Stimulated activated CD4-positive, alpha-beta T cell treated with anti-CD3 and anti-CD28 coated beads, Interleukin-1b, Interleukin-23, amount 100 ng/mL, for 1 hour (primary cell): ENCODE data around the gene DDX3X.
A peak's percentile ranks its signal among the peaks of the same experiment; 100 is the strongest.
"Not testable (repeated sequence)": the region's sequence is repeated elsewhere in the genome, so short reads cannot be mapped to it uniquely, and the experiment has no call there.

Experiments
- DNase-seq, 2 donors: peaks; one replicate each; pipeline ENCODE4 v3.0.0-alpha.2; 2020; ENCODE audit warnings: low read depth in 2 of 2

DDX3X gene

DNA sequence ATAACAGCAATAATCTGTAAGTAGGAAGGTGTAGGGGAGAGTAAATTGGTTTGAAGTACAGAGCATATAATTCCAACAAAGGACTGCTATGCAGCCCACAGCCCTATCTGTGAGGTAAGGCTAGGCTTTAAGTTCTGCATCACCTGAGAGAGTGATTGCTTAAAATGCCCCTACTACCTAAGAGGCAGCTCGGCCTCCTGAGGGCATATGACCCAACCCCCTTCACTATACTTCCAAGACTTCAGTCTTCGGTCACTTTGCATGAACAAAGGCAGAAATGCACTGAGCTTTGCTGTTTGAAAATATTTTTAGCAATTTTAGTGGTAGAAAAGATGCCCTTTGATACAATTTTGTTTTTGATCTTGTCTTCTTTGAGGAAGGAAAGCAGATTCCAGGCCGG lies 4.9 kb upstream of the DDX3X start:
- no peak for DNase-seq

DNA sequence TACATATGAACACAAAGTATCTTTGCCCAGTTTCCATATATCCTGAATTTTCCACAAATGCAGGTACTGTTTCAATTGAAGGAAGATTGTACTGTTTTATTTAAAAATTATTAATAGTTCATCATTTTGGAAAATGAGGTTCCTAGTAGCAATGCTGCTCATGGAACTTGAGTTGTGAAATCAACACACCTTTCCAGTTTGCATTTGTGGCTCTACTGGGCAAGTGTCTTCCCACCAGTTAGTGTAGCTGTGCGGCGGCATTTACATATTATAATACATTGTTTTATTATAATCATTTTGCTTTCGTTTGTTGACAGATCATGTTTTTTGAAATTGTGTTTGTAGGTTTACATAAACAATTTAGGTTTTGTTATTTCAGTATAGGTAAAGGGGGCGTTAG lies 2.0 kb upstream of the DDX3X start:
- no peak for DNase-seq

DNA sequence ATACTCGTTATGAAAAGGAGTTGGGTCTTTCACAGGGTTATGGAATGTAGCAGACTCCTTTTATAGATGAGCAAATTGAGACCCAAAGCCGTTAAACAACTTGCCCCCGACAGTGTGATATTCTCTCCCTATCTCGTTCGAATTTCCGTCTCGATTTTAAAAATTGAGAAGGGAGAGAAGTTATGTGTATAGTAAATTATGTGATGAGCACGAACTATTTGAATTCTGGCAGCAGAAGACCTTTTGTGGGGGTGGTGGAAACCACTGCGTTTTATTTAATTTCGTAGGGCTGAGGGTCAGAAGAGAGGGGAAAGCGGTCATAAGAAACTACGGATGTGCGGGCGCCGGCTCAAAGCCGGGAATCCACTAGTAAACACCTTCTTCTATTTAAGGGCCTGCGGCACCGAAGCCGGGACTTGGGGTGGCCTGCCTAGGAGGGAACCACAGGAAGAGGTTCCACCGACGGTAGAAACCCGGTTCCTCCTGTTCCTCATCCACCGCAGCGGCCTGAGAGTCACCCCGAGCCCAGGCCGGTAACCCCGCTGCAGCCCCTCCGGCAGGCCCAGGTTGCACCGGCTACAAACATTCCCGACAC lies 1.5 kb upstream of the DDX3X start:
- DNase-seq: no peak

DNA sequence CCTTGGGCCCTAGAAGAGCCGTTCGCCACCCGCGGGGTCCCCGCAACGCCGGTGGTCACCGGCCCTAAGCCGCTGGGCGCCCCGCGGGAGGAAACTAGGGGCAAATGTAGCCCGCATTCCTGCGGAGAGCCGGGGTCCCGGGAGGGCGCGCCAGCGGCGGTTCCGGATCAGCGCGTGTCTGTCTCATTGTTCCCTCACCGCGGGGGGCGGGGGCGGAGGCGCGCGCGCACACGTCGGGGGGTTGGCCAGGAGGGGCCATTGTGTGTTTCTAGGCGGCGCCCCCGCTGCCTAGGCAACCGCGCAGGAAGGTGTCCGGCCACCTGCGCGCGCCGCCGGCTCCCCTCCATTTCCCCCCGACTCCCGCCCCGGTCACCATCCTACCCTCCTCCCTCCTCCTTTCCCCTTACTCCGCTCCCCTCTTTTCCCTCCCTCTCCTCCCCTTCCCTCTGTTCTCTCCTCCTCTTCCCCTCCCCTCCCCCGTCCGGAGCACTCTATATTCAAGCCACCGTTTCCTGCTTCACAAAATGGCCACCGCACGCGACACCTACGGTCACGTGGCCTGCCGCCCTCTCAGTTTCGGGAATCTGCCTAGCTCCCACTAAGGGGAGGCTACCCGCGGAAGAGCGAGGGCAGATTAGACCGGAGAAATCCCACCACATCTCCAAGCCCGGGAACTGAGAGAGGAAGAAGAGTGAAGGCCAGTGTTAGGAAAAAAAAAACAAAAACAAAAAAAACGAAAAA lies 789 bp upstream of the DDX3X start:
- peak; percentile 64 to 65 for DNase-seq

DNA sequence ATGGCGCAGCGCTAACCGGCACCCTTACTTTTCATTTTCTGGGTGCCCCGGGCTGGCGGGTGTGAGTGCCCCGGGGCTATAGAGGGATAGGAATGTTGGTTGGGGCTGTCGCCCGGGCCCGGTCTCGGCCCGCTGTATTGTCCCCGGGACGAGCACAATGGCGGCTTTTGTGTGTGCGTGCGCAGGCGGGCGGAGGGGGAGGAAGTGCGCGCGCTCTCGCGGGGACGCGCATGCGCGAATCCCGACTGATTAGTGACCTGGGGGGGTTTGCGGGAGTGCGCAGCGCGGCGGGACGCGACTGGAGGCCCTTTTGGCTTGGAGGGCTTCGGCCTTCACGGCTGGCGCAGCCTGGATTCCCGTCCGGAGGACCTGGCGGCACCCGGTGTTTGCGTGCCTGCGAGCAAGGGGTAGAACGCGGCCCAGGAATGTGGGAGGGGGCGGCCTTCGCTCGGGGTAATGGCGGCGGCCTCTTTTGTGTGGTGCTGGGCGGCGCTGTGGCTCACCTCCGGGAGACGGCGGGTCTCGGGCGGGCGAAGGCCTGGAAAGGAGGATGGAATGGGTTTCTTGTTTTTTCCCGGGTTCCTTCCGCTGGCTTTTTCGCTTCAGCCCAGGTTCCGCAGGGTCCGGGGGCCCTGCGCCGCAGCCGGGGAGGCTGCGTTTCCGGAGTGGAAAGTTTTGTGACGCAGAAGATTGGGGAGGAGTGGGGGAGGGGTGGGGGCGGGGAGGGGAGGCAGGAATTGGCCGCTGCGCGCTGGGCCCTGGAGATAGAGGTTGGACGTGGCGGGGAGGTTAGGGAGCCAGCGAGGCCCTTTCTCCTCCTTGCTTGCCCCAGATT lies 618 bp downstream of the DDX3X start:
- DNase-seq: peak; percentile 32 to 49

DNA sequence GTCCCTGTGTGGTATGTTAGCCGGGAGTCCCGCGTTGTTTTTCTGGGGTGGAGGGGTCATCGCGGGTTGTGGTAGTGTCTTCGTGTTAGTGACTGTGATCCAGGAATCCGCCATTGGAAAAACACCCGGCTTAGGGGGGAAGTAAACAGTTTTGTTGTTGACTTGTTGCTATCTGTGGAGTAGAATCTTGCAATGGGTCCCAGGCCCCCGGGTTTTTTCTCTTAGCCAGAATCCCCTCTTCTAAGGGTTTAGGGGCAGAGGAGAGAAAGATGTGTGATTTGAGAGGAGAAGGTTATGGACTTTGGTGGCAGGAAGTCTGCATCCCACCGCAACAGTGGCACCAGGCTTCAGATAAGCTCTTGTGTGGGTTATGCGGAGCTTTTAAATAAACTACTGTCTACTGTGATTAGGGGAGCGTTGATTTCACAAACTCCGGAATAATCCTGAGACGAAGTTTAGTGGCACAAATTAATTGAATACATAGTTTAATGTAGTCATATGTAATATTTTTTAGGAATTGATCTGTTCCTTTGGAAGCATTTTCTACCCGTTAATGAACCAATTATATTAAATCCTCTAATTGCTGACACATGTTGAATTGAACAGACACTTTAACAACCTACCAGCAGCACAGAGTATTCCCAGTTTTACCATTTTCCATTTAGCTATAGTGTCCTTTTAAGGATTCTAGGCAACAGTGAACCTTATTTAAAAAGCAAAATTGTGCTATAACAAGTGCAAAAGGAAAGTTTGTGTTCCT lies 1.4 kb downstream of the DDX3X start:
- DNase-seq: no peak

DNA sequence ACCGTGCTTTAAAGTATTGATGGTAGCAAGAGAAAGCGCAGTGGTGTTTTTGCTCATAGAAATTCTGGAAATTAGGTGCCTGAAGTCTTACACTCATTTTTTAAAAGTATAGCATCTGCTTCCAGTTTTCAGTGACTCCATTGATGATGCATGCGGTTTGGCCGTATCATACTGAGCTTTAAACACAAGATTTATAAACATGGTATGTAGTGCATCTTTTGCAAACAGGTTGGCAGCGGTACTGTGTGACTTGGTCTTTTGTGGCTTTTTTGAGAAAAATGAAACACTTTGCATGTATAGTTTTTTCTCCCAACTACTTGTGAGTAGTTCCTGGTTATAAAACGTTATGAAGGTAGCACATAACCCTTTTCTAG lies 2.0 kb downstream of the DDX3X start:
- no peak for DNase-seq

DNA sequence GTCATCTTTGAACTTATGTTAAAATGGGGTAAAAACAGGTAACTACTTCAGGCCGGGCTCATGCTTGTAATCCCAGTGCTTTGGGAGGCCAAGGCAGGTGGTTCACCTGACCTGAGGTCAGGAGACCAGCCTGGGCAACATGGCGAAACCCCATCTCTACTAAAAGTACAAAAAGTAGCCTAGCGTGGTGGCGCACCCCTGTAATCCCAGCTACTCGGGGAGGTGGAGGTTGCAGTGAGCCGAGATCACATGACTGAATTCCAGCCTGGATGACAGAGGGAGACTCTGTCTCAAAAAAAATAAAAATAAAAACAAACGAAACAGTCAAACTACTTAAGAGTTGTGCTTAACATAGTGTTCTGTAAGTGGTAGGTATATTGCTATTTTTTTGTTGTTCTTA lies 2.5 kb downstream of the DDX3X start:
- no peak for DNase-seq

DNA sequence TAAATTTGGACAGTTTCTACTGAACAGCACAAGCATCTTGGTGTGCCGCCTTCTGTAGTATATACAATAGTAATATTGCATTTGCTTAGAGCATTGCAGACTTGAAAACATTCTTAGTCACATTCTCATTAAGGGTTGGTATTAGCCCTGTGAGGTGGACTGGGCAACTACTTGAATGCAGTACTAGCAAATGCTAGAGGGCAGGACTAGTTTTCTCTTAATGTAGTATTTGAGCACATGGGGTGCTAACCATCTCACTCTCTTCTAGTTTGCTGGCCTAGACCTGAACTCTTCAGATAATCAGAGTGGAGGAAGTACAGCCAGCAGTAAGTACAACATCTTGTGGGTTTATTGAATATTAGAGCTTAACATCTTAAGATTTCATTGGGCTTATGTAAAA lies 3.2 kb downstream of the DDX3X start:
- DNase-seq: no peak

DNA sequence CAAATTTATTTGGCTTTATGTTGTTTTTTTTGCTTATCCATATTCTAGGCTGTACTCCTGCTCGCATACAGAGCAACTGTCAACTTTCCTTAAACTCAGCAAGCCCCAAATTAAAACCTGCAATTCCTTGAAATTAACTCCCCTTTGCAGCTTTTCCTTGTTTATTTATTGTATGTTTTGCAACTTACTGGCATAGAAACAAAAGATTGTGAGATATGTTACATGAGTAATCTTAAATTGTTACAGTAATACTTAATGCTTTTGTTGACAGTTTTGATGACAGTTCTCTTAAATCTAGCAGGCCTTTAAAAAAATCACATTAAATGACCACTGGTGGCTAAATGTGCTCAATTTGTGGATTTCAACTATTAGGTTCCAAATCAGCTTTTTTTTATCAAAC lies 4.5 kb downstream of the DDX3X start:
- no peak for DNase-seq

DNA sequence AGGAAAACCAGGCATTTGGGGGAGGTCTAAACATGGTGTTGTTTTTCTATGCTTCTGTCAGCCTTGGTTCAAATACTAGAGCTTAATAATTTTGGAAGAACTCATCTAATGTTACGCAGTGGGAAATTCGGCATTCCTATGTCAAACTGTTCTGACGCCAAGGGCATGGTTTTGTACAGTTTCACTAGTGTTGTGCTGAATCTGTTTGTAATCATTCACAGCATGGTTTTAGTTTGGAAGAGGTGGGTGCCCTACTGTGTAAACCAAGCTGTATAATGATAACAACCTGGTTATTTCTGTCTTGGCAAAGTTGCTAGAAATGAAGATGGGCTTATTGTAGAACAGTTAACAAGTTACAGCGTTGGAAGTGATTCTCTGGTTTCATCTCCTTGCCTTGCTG lies 5.2 kb downstream of the DDX3X start:
- DNase-seq: no peak

DNA sequence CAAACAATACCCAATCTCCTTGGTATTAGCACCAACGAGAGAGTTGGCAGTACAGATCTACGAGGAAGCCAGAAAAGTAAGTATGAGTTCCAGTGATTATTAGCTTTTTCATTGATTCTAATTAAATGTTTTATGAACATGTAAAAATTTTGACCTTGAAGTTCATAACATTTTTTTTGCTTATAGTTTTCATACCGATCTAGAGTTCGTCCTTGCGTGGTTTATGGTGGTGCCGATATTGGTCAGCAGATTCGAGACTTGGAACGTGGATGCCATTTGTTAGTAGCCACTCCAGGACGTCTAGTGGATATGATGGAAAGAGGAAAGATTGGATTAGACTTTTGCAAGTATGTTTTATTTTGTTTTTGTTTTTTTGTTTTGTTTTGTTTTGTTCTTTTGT lies 10.1 kb downstream of the DDX3X start:
- no peak for DNase-seq

DNA sequence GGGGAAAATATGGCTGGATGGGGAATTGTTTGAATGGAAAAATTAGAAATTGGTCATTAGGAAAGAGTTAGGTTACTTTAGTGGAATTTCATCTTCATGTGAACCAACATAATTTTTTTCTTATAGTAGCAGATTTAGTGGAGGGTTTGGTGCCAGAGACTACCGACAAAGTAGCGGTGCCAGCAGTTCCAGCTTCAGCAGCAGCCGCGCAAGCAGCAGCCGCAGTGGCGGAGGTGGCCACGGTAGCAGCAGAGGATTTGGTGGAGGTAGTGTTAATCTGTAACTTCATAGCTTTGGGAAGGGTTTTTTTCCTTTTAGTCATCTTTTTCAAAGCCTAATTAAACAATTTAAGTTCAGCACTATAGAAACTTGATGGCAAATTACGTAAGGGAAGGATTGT lies 13.2 kb downstream of the DDX3X start:
- no peak for DNase-seq

DNA sequence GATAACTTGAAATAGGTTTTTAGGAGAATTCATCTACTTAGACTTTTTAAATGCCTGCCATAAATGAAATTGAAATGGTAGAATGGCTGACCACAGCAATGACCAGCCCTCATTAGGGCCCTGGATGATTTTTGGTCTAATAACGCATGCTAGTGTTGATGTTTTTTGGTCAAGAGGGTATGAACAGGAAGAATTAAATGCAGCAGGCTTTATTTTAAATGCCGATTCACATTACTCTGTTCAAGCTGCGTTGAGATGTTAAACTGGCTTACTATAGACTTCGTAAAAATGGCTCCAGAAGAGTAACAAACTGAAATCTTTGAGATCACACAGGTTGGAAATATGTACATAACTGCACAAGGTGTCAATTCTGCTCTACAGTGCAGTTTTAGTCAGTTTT lies 14.6 kb downstream of the DDX3X start:
- DNase-seq: no peak

DNA sequence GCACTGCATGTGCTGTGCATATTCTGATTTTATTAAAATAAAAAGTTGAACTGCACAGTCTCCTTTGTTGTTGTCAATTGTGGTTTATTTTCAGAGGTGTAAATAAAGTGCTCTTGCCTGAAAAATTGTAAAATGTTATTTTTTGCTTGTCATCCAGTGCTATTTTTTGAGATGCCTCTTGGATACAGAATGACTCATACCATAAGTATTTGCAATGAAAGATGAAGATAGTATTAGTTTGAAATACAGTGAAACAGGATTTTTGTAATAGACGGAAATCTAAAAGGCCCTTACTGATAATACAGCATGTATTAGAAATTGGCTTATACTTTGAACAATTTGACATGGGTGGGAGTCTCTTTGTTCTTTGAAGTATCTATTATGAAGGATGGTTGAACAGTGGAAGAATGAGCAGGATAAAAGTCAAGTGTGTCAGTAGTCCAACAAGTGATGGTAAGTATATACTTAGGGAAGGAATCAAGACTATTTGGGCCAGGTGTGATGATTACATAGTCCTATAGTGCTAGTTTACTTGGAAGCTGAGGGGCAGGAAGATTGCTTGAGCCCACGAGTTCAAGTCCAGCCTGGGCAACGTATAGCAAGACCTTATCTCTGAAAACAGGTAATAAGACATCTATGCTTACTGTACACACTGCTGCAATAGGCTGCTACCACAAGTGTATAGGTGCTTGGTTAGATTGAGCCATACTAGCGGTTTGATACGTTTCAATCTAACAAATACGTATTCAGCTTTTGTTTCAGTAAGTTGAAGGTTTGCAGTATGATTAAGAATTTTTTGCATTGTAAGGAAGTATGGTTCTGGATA lies 16.4 kb downstream of the DDX3X start:
- DNase-seq: no peak

DNA sequence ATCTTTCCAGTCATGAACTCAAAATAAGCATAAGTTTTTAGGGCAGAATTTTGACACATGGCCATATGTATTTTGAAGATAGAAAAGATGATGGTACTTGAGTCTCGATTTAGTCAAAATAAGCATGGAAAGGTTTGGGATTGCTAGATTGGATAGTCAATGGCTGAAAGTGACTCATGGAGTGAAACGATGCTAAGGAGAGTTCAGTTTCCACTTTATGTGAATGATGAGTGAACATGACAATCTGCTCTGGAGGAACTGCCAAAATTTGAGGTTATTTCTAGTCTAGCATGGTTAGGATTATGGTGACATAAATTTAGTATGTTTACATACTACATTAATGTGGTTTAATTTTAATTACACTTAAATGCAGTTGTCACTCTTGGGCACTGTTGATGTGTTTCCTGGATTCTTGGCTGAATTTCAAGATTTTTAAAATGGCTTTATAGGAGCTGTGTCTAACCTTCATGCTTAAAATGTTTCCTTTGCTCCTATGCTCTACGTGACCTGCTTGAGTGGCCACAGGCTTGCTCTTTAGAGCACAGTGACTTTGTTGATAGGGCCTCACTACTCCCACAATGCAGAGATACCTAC lies 17.1 kb downstream of the DDX3X start:
- no peak for DNase-seq

DNA sequence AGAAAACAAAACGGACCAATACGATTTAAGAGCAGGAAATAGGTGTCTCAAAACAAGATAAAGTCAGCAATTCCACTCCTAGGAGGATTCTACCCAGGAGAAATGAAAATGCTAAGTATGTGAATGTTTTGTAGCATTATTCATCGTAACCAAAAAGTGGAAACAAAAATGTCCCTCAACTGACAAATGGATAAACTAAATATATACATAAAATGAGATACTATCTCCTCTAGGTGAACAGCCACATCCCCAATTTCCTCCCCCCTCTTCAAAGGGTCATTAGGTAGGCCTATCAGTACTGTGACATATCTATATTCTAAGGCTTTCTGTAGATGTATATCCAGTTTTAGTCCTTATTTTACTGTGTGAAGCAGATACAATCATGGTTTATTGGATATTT lies 18.0 kb downstream of the DDX3X start:
- DNase-seq: no peak

DNA sequence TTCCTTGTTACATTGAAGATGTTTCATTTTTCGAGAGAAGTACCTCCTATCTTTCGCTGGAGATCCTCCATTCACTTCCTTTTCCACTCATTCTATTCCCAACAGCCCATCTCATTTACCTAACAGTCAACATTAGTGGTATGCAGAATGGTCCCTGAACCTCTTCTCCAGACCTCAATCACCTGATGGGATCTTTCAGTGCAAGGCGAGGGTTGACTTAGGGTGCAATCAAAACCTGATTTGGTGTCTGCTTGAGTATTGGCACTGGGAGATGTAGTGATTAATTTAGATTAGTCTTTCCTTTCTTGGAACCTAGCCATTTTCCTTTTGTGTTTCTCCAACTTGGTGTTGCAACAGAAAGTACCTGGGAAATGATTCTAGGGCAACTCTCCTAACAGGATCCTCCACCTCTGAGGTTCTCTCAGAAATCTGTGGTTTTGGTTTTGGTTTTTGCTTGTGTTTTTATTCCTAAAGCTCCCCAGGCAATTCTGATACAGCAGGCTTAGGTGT lies 18.4 kb downstream of the DDX3X start:
- DNase-seq: no peak

DNA sequence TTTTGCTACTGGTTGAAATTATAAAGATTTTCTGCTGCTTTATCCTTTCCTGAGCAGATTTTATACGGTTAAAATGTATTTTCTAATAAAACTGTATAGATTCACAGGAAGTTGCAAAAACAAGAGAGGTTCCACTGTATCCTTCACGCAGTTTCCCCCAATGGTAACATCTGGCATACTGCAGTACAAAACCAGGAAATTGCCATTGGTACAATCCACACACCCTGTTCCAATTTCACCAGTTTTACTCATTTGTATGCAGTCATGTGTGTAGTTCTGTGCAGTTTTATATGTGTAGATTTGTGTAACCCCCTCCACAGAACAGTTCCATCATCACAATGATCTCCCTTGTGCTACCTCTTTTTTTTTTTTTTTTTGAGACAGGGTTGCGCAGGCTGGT lies 20.0 kb downstream of the DDX3X start:
- no peak for DNase-seq

DNA sequence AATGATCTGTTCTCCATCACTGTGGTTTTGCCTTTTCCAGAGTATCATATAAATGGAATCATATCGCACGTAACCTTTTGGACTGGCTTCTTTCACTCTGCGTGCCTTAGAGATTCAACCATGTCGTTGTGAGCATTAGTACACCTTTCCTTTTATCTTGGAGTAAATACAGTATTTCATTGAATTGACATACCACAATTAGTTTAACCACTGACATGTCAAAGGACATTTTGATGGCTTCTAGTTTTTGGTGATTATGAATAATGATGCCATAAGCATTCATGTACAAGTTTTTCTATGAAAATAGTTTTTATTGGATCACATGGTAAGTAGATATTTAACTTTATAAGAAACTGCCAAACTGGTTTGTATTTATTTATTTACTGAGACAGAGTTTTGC lies 35.2 kb downstream of the DDX3X start:
- no peak for DNase-seq

DNA sequence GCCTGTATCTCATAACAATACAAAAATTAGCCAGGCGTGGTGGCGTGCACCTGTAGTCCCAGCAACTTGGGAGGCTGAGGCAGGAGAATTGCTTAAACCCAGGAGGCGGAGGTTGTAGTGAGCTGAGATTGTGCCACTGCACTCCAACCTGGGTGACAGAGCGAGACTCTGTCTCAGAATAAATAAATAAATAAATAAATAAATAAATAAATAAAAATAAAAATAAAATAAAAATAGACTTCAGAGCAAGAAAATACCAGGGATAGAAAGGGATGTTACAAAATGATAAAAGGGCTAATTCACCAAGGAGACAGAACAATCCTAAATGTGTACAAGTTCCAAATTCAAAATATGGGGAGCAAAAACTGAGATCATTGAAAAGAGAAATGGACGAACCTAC lies 37.6 kb downstream of the DDX3X start:
- not testable (repeated sequence) for DNase-seq
